Activated CD4-positive, alpha-beta T cell treated with anti-CD3 and anti-CD28 coated beads, Interleukin-2, amount 10 ng/mL, durations not matched to agents 7 days and 5 days (primary cell): ENCODE measurements around the gene SIMC1. TPM values are rescaled to one million over a fixed set of nuclear protein-coding genes. Genes with fewer than 3 reads are reported as not detected.

Source experiments
- CTCF ChIA-PET: fragments of 350-600 bp; sonication (Branson Sonifier 250); formaldehyde crosslinking; loops from one replicate; lab custom pipeline; 2021; ENCODE audit warnings: antibody characterized with exemption; lab: Charles Lee
- POLR2A ChIA-PET: fragments of 350-600 bp; sonication (Branson Sonifier 250); formaldehyde crosslinking; loops from one replicate; lab custom pipeline; 2021; ENCODE audit warnings: antibody characterized with exemption; lab: Charles Lee
- DNase-seq: peaks from one replicate; pipeline ENCODE4 v3.0.0-alpha.2; 2020
- H3K27ac Mint-ChIP-seq: one replicate; pipeline ENCODE4 v1.8.0; 2021; ENCODE audit warnings: mild to moderate bottlenecking, moderate library complexity, mixed read lengths
- H3K27me3 Mint-ChIP-seq: one replicate; pipeline ENCODE4 v1.8.0; 2021; ENCODE audit warnings: mixed read lengths
- H3K36me3 Mint-ChIP-seq: one replicate; pipeline ENCODE4 v1.8.0; 2021; ENCODE audit warnings: low read depth, mixed read lengths
- H3K4me1 Mint-ChIP-seq: one replicate; pipeline ENCODE4 v1.8.0; 2021; ENCODE audit warnings: mixed read lengths
- H3K4me3 Mint-ChIP-seq: one replicate; pipeline ENCODE4 v1.8.0; 2021; ENCODE audit warnings: mild to moderate bottlenecking, moderate library complexity, mixed read lengths
- H3K9me3 Mint-ChIP-seq: one replicate; pipeline ENCODE4 v1.8.0; 2021; ENCODE audit warnings: mixed read lengths
- total RNA-seq, 2 experiments: library from RNA; stranded (reverse); gene quantifications; one replicate each; pipeline ENCODE4 v1.2.3, GENCODE V29; 2021

Gene SIMC1
- total RNA-seq, 2 experiments from 2014 or later, result 29.9 to 30.2 TPM

- ChIA-PET POLR2A (no interaction called here), CTCF (no interaction called here)
- peak overlapping the region; percentile 71 for H3K4me3 Mint-ChIP-seq
- H3K9me3 Mint-ChIP-seq, result no peaks in the 10 kb centered on the region
- DNase-seq, result no peak
- H3K27me3 Mint-ChIP-seq, result no peaks in the 10 kb centered on the region
- H3K27ac Mint-ChIP-seq, result peak overlapping the region; percentile 50
- peaks cover 11% of the 10 kb centered on the region for H3K36me3 Mint-ChIP-seq
- H3K4me1 Mint-ChIP-seq, result peaks cover 30% of the 10 kb centered on the region
Measured at GRCh38 chr5:176364765-176365350, 126.6 kb downstream of the SIMC1 start.

- ChIA-PET POLR2A (no interaction called here), CTCF (no interaction called here)
Measured at GRCh38 chr5:176365351-176366231, 127.4 kb downstream of the SIMC1 start, which contains the start of gene ARL10. Gene ARL10 (plus strand): TSS chr5:176365487. CDS start chr5:176365564, 77 bp downstream.

GRCh38 chr5:176366232-176366894 lies 128.1 kb downstream of the SIMC1 start:
- Mint-ChIP-seq H3K4me1 (peaks cover 29% of the 10 kb centered on the region), H3K36me3 (peaks cover 10% of the 10 kb centered on the region), H3K9me3 (no peaks in the 10 kb centered on the region), H3K27ac (peak overlapping the region; percentile 91), H3K27me3 (no peaks in the 10 kb centered on the region), H3K4me3 (peak overlapping the region; percentile 70)
- ChIA-PET POLR2A (no interaction called here), CTCF (interaction anchor here (0.5 kb wide), 1 partner anchor 910 kb away, joined by 5 read pairs; no protein-coding TSS in a partner anchor)
- DNase-seq, result no peak

More at GRCh38 chr5:176365351-176366231, 127.4 kb downstream of the SIMC1 start, which contains the start of gene ARL10:
- no peaks in the 10 kb centered on the region for H3K27me3 Mint-ChIP-seq
- no peaks in the 10 kb centered on the region for H3K9me3 Mint-ChIP-seq
- peaks cover 10% of the 10 kb centered on the region for H3K36me3 Mint-ChIP-seq
- peak within 1 kb of the TSS; percentile 71 for H3K4me3 Mint-ChIP-seq
- peaks cover 29% of the 10 kb centered on the region for H3K4me1 Mint-ChIP-seq
- DNase-seq, result peak; percentile 53
- H3K27ac Mint-ChIP-seq, result peak within 1 kb of the TSS; percentile 91

GRCh38 chr5:176368726-176369125 lies 130.5 kb downstream of the SIMC1 start:
- no peaks in the 10 kb centered on the region for H3K9me3 Mint-ChIP-seq
- no peak overlapping the region for H3K4me3 Mint-ChIP-seq
- H3K27me3 Mint-ChIP-seq, result no peaks in the 10 kb centered on the region
- H3K27ac Mint-ChIP-seq, result no peak overlapping the region
- no peak for DNase-seq
- CTCF ChIA-PET, result interaction anchor here (0.5 kb wide), 1 partner anchor 239 kb away, joined by 4 read pairs; no protein-coding TSS in a partner anchor
- H3K36me3 Mint-ChIP-seq, result peaks cover 12% of the 10 kb centered on the region
- POLR2A ChIA-PET, result no interaction called here
- H3K4me1 Mint-ChIP-seq, result peaks cover 17% of the 10 kb centered on the region

- DNase-seq, result no peak
- Mint-ChIP-seq H3K9me3 (no peaks in the 10 kb centered on the region), H3K4me3 (no peak overlapping the region), H3K36me3 (peaks cover 12% of the 10 kb centered on the region), H3K4me1 (peaks cover 9% of the 10 kb centered on the region), H3K27me3 (no peaks in the 10 kb centered on the region), H3K27ac (no peak overlapping the region)
- POLR2A ChIA-PET, result no interaction called here
- CTCF ChIA-PET, result interaction anchor here (0.6 to 2.8 kb wide), 2 partner anchors 14 to 906 kb away, joined by 5 to 11 read pairs; no protein-coding TSS in a partner anchor
Measured at GRCh38 chr5:176369934-176370711, 131.9 kb downstream of the SIMC1 start.

GRCh38 chr5:176371621-176372539 lies 133.7 kb downstream of the SIMC1 start:
- CTCF ChIA-PET, result interaction anchor here (1.5 to 2.8 kb wide), 2 partner anchors 12 to 32 kb away, joined by 3 to 11 read pairs; no protein-coding TSS in a partner anchor
- no peak for DNase-seq
- Mint-ChIP-seq H3K27ac (no peak overlapping the region), H3K4me3 (no peak overlapping the region), H3K36me3 (peaks cover 9% of the 10 kb centered on the region), H3K27me3 (no peaks in the 10 kb centered on the region), H3K4me1 (peaks cover 6% of the 10 kb centered on the region), H3K9me3 (no peaks in the 10 kb centered on the region)
- POLR2A ChIA-PET, result no interaction called here

GRCh38 chr5:176373100-176373818 lies 135.0 kb downstream of the SIMC1 start:
- no peaks in the 10 kb centered on the region for H3K9me3 Mint-ChIP-seq
- no peak overlapping the region for H3K4me3 Mint-ChIP-seq
- H3K4me1 Mint-ChIP-seq, result no peaks in the 10 kb centered on the region
- no peak for DNase-seq
- peaks cover 2% of the 10 kb centered on the region for H3K36me3 Mint-ChIP-seq
- no peaks in the 10 kb centered on the region for H3K27me3 Mint-ChIP-seq
- H3K27ac Mint-ChIP-seq, result no peak overlapping the region
- POLR2A ChIA-PET, result no interaction called here
- CTCF ChIA-PET, result interaction anchor here (1.5 to 2.8 kb wide), 3 partner anchors 11 to 31 kb away, joined by 3 to 11 read pairs (median 5); no protein-coding TSS in a partner anchor

- Mint-ChIP-seq H3K36me3 (peaks cover 35% of the 10 kb centered on the region), H3K27ac (no peak overlapping the region)
- POLR2A ChIA-PET, result no interaction called here
Measured at GRCh38 chr5:176379881-176380280, 141.7 kb downstream of the SIMC1 start.

GRCh38 chr5:176381423-176381822 lies 143.2 kb downstream of the SIMC1 start:
- Mint-ChIP-seq H3K4me3 (no peak overlapping the region), H3K4me1 (peaks cover 10% of the 10 kb centered on the region), H3K27ac (no peak overlapping the region), H3K27me3 (no peaks in the 10 kb centered on the region), H3K36me3 (peaks cover 49% of the 10 kb centered on the region), H3K9me3 (no peaks in the 10 kb centered on the region)
- ChIA-PET CTCF (interaction anchor here (1.6 kb wide), 1 partner anchor 19 kb away, joined by 5 read pairs; the partner anchor contains the start of gene KIAA1191), POLR2A (no interaction called here)
- DNase-seq, result no peak

More at GRCh38 chr5:176379881-176380280, 141.7 kb downstream of the SIMC1 start:
- no peaks in the 10 kb centered on the region for H3K27me3 Mint-ChIP-seq
- H3K4me3 Mint-ChIP-seq, result no peak overlapping the region
- CTCF ChIA-PET, result no interaction called here
- no peak for DNase-seq
- no peaks in the 10 kb centered on the region for H3K9me3 Mint-ChIP-seq
- H3K4me1 Mint-ChIP-seq, result no peaks in the 10 kb centered on the region

- peaks cover 51% of the 10 kb centered on the region for H3K36me3 Mint-ChIP-seq
Measured at GRCh38 chr5:176381979-176382378, 143.8 kb downstream of the SIMC1 start.

More at GRCh38 chr5:176381979-176382378, 143.8 kb downstream of the SIMC1 start:
- CTCF ChIA-PET, result interaction anchor here (1.6 kb wide), 1 partner anchor 20 kb away, joined by 5 read pairs; the partner anchor contains the start of gene KIAA1191
- Mint-ChIP-seq H3K27ac (no peak overlapping the region), H3K4me3 (no peak overlapping the region), H3K27me3 (no peaks in the 10 kb centered on the region), H3K4me1 (peaks cover 15% of the 10 kb centered on the region), H3K9me3 (no peaks in the 10 kb centered on the region)
- POLR2A ChIA-PET, result no interaction called here
- no peak for DNase-seq
